Right atrium auricular region (tissue), 2 donors: ENCODE results near the gene IL32. TPM values are rescaled to one million over a fixed set of nuclear protein-coding genes. Genes with fewer than 3 reads are reported as not detected.
A peak's percentile ranks its signal among the peaks of the same experiment; 100 is the strongest.

Source experiments
- DNase-seq: peaks from one replicate; pipeline ENCODE4 v3.0.0-alpha.2; 2019; ENCODE audit warnings: low spot score
- H3K27ac ChIP-seq, 2 donors: fragments of 200-600 bp; sonication (generic); 1 replicate in 1 of 2; 2 replicates in 1 of 2; pipeline ENCODE4 v1.5.1; 2016 to 2019
- H3K27me3 ChIP-seq, 2 donors: fragments of 200-600 bp; sonication (generic); one replicate each; pipeline versions ENCODE4 v1.5.1 to v1.6.0; 2017 to 2019
- H3K36me3 ChIP-seq: fragments of 200-600 bp; sonication (generic); one replicate; pipeline ENCODE4 v1.5.1; 2016
- H3K4me1 ChIP-seq, 2 donors: fragments of 200-600 bp; sonication (generic); one replicate each; pipeline versions ENCODE4 v1.5.1 to v1.6.0; 2017 to 2019
- H3K4me3 ChIP-seq, 2 donors: fragments of 200-600 bp; sonication (generic); 1 replicate in 1 of 2; 2 replicates in 1 of 2; pipeline ENCODE4 v1.5.1; 2017 to 2019; ENCODE audit warnings: mild to moderate bottlenecking in 1 of 2, moderate library complexity in 1 of 2
- H3K9me3 ChIP-seq, 2 donors: fragments of 200-600 bp; sonication (generic); one replicate each; pipeline ENCODE4 v1.5.1; 2019
- total RNA-seq, 2 donors: library from RNA; depleted of rRNA; stranded (reverse); fragments of >200 nt; gene quantifications; one replicate each; pipeline ENCODE4 v1.1.0, GENCODE V29; 2016
- TF ChIP-seq, protein P1 (sequence below), 2 donors: fragments of 200-600 bp; sonication (generic); IDR thresholded peaks; one replicate each; pipeline ENCODE4 v1.5.1; 2019; ENCODE audit warnings: antibody characterized with exemption in 2 of 2

The IL32 gene
- total RNA-seq, 2 donors from 2014 or later, result 52.9 to 56.0 TPM

DNA sequence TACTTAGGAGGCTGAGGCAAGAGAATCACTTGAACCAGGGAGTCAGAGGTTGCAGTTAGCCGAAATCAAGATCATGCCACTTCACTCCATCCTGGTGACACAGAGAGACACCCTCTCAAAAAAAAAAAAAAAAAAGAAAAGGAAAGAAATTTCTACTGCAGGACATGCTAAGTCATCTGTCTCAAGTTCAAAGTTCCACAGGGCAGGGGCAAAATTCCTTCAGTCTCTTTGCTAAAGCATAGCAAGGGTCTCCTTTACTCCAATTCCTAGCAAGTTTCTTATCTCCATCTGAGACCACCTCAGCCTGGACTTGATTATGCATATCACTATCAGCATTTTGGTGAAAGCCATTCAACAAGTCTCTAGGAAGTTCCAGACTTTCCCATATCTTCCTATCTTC, 19.1 kb downstream of the IL32 start:
- peaks cover 0 to 26% of the 10 kb centered on the region in 2 donors for H3K4me1 ChIP-seq
- TF ChIP-seq, protein P1, sequence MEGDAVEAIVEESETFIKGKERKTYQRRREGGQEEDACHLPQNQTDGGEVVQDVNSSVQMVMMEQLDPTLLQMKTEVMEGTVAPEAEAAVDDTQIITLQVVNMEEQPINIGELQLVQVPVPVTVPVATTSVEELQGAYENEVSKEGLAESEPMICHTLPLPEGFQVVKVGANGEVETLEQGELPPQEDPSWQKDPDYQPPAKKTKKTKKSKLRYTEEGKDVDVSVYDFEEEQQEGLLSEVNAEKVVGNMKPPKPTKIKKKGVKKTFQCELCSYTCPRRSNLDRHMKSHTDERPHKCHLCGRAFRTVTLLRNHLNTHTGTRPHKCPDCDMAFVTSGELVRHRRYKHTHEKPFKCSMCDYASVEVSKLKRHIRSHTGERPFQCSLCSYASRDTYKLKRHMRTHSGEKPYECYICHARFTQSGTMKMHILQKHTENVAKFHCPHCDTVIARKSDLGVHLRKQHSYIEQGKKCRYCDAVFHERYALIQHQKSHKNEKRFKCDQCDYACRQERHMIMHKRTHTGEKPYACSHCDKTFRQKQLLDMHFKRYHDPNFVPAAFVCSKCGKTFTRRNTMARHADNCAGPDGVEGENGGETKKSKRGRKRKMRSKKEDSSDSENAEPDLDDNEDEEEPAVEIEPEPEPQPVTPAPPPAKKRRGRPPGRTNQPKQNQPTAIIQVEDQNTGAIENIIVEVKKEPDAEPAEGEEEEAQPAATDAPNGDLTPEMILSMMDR (IDR thresholded peaks at IDR 0.05), result no peak
- H3K27ac ChIP-seq, result no peak overlapping the region
- H3K4me3 ChIP-seq, result no peak overlapping the region
- no peaks in the 10 kb centered on the region for H3K36me3 ChIP-seq
- no peaks in the 10 kb centered on the region for H3K9me3 ChIP-seq
- DNase-seq, result no peak
- no peaks in the 10 kb centered on the region for H3K27me3 ChIP-seq

DNA sequence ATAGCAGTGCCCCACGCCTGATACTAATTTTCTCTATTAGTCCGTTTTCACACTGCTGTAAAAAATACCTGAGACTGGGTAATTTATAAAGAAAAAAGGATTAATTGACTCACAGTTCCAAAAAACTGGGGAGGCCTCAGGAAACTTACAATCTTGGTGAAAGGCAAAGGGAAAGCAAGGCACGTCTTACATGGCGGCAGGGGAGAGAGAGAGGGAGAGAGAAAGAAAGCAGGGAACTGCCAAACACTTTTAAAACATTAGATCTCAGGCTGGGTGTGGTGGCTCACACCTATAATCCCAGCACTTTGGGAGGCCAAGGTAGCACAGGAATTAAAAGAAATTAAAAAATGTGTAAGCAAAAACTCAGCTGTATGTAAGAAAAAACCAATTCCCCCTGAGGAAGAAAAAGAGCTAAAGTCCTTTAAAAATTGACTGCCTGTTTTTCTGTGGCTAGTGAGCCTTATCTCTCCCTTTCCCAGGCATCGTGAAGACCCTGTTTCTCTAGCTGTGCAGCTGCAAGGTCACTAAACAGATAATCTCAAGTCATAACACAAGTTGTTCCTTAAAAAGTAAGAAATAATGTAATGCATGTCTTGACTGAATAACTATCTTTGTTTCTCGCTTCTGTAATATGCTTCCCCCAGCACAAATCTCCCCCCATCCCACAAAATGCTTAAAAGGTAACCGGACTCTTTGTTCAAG, 19.7 kb downstream of the IL32 start:
- Histone ChIP-seq H3K4me3 (no peak overlapping the region), H3K36me3 (no peaks in the 10 kb centered on the region), H3K4me1 (peaks cover 0 to 26% of the 10 kb centered on the region in 2 donors), H3K27me3 (no peaks in the 10 kb centered on the region), H3K9me3 (no peaks in the 10 kb centered on the region), H3K27ac (no peak overlapping the region)
- no peak for DNase-seq
- TF ChIP-seq, protein P1 (IDR thresholded peaks at IDR 0.05), result no peak

DNA sequence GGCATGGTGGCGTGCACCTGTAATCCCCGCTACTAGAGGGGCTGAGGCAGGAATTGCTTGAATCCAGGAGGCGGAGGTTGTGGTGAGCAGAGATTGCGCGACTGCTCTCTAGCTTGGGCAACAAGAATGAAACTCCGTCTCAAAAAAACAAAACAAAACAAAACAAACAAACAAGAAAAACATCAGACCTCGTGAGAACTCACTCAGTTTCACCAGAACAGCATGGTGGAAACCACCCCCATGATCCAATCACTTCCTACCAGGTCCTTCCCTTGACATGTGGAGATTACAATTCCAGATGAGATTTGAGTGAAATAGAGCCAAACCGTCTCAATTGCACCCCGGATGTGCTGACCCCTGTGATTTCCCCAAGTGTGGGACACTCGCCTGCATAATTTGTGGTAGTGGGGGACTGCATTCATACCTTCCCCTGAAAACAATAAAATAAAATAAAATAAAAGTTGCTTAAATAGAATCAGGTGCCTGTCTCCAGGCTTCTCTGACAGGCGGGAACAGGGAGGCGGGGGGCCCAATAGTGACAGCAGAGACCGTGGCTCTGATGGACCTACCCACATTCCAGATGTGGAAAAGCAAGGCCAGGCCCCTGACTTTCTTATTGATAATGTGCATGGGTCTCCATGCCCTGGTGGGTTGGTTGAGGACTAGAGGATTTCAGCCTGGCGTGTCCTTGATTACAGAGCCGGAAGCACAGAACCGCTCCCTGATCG, 20.6 kb downstream of the IL32 start:
- TF ChIP-seq, protein P1 (IDR thresholded peaks at IDR 0.05), result no peak
- DNase-seq, result no peak
- Histone ChIP-seq H3K36me3 (no peaks in the 10 kb centered on the region), H3K9me3 (no peaks in the 10 kb centered on the region), H3K27me3 (no peaks in the 10 kb centered on the region), H3K27ac (peak overlapping the region; percentile 63 to 73), H3K4me1 (peaks cover 0 to 26% of the 10 kb centered on the region in 2 donors), H3K4me3 (peak overlapping the region; percentile 24 to 42)

DNA sequence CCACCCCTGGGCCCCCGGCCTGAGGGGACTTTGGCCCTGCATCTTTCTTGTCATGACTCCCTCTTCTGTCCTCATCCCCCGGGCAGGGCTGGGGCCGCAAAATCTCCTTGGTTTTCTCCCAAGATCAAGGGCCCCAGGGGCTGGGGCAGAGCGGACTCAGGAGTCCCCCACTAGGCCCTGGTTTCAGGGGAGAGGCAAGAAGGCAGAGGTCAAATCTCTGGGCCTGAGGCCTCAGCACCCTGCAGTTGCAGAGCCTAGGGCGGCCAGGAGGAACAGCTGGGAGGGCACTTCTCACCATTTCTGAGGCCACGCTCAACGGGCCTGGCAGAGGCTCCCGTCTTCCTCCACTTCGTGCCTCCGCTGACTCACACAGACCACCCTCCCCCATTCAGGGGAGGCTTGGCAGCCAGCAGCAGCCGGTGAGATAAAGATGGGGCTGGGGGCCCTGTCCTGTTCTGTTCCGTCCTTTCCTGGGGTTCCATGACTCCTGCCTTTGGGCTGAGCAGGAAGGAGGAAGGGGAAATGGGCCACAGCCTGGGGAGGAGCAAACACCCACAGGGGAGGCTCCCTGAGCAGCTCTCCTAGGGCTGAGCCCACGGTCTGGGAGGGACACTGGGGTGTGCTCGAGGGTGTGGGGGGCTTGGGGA, 21.3 kb downstream of the IL32 start:
- H3K4me1 ChIP-seq, result peaks cover 0 to 26% of the 10 kb centered on the region in 2 donors
- peak overlapping the region; percentile 63 to 73 for H3K27ac ChIP-seq
- H3K4me3 ChIP-seq, result peak overlapping the region; percentile 24 to 42
- H3K27me3 ChIP-seq, result no peaks in the 10 kb centered on the region
- no peaks in the 10 kb centered on the region for H3K36me3 ChIP-seq
- TF ChIP-seq, protein P1 (IDR thresholded peaks at IDR 0.05), result no peak
- DNase-seq, result no peak
- no peaks in the 10 kb centered on the region for H3K9me3 ChIP-seq

DNA sequence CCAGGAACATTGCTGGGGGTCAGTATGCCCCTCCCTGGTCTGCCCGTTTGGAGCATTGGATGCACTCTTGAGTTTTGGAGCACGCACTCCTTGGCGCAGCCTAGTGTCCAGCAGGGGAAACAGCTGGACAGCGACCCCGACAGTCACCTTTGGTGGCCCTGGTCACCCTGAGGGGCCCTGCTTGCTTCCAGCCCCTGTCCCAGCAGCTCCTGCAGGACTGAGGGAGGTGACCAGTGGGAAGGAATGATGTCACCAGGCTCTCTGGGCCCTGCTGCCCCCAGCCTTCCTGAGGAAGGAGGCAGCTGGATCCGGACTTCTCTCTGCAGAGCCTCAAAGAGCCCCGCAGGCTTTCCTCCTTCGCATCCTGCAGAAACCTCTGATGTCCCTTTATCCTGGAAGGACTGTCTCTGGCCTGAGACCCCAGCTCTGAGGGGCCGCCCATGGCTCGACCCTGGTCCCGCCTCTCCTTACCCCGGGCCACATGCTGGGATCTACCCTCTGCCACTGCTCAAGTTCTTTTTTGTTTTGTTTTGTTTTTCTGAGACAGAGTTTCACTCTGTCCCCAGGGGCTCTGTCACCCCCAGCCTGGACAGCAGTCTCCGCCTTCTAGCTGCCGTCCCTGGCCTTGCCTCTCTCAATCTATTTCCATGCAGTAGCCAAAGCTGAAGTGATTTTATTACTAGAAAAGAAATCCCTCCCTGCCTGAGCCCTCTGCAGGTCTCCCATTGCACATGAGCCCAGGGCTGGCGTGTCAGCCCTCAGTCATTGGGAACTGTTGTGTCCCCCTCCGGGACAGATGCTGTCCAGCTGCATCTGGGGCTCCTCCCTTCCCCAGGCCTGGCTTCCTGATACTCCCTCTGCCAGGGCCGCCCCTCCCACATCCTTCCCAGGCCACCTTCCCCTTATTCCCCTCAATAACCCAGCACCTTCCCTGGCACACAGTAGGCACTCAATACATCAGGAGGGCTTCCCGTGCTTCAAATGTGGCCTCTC, 22.1 kb downstream of the IL32 start:
- no peaks in the 10 kb centered on the region for H3K9me3 ChIP-seq
- H3K4me1 ChIP-seq, result peaks cover 0 to 26% of the 10 kb centered on the region in 2 donors
- H3K27ac ChIP-seq, result peak overlapping the region; percentile 63 to 73
- no peaks in the 10 kb centered on the region for H3K27me3 ChIP-seq
- DNase-seq, result no peak
- H3K4me3 ChIP-seq, result peak overlapping the region in 1 of 2 donors; percentile 42
- TF ChIP-seq, protein P1 (IDR thresholded peaks at IDR 0.05), result peak in 1 of 2 donors; percentile 29
- H3K36me3 ChIP-seq, result no peaks in the 10 kb centered on the region
